HG03159 (cell line): ENCODE results near the gene CASP5.
A peak's percentile ranks its signal among the peaks of the same experiment; 100 is the strongest.
"Not testable (repeated sequence)": the region's sequence is repeated elsewhere in the genome, so short reads cannot be mapped to it uniquely, and the experiment has no call there.

Experiments used
- ATAC-seq: cut with Tn5 transposase; IDR thresholded peaks from one replicate; pipeline ENCODE4 v1.9.1; 2021; ENCODE audit warnings: mild to moderate bottlenecking, moderate library complexity; ENCODE audit not compliant: unreplicated experiment

CASP5 gene

DNA sequence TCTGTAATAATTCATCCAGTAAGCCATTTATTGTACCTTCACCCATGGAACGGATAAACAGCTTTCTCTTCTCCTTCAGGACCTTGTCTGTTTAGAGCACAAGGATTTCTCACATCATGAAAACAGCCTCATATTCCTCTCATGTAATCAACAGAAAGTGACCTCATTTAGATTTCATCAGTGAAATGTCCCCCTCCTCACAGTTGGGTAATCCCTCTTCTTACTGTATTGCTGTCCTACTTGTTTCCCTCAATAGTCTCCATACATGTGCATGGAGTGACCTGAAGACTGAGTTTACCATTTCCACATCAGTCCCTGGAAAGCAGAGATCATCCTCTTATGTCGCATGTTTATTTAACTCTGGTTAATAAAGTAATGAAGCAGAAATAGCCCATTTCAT lies 11.4 kb upstream of the CASP5 start:
- ATAC-seq = peak; percentile 1

DNA sequence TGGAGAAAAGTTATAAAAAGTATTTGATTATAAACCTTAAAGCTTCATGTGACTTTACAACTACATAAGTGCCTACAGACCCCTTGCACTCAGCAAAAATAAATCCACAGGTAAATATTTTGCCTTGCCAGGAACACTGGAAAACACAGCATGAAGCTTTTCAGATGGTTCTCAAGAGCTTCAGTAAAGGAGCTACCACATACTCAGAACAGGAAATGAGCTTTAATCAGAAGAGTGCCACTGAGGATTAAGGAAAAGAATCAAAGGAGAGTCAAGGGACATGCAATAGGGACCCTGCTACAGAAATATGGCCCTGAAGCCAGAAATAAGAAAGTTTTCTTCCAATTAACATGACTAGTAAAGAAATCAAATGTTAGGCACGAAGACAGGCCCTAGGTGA lies 10.8 kb upstream of the CASP5 start:
- ATAC-seq = no peak

- no peak for ATAC-seq
Observed at GRCh38 chr11:105033343-105033742, 10.4 kb upstream of the CASP5 start.

DNA sequence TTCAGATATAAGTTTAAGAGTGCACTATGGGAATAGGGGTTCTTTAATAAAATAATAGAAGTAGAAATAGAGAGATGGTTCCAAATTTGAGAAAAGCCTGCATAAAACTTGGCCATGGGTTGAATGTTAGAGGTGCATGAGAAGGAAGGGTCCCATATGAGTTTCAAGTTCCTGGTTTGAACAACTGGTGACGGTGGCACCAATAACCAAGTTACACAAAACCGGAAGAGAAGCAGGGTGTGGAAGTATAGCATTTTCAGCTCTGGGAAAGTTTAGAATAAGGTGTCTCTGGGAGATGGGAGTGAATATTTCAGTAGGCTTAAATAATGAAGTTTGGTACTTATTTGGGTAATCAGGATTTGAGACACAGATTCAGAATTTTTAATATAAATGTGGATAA lies 9.5 kb upstream of the CASP5 start:
- ATAC-seq = no peak

GRCh38 chr11:105027678-105028077 lies 4.7 kb upstream of the CASP5 start:
- no peak for ATAC-seq

GRCh38 chr11:105024394-105024793 lies 1.4 kb upstream of the CASP5 start:
- no peak for ATAC-seq

GRCh38 chr11:105022527-105022926 lies 441 bp downstream of the CASP5 start:
- ATAC-seq = no peak

GRCh38 chr11:105007463-105007862 lies 15.5 kb downstream of the CASP5 start:
- ATAC-seq = no peak

DNA sequence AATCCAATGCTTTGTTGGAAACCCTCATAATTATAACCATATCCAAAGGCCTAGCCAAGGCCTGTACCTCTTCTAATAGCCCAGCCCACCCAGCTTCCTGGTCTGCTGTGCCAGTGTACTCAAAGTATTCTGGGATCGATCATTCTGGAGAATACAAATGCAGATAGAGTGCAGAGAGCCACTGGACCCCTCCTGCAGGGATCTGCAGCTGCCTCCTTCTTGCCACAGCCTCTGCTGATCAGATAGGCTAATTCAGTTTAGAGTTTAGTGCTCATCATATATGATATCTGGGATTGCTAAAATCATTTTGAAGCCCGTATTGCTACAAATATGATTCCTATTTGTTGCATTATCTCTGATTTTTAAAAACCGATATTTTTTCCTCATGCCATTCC lies 17.5 kb downstream of the CASP5 start:
- ATAC-seq = no peak

DNA sequence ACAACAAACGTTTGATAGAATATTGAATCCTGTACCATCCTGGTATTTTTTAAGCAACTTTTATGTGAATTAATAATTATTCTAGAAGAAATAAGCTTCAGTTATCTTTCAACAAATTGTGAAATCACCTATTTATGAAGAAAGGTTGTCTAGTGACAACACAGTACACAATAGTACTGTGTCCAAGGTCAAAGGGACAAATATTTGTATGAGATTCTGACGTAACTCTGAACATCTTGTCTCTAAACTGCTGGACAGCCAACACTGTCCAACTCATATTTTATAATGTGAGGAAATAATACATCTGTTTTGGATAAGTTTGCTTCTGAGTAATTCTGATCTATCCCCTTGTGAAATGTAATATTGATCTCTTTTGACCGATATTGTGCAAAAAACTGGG lies 18.9 kb downstream of the CASP5 start:
- ATAC-seq = no peak

DNA sequence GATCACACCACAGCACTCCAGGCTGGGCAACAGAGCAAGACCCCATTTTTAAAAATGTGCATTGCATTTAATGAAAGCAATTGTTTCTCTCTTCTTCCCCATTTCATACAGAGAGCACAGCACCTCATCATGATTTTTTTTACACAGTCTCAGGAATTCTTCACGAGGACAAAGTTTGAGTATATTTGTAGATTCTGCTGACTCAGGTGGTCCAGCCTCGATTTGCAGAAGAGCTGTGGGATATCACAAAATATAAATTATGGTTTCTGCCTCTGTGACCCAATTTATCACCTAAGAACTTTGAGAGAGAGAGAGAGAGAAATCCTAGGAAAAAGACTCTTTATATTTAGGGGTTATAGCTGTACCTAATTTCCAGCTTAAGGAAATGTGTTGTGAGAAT lies 19.8 kb downstream of the CASP5 start:
- ATAC-seq = no peak

GRCh38 chr11:105000797-105001196 lies 22.2 kb downstream of the CASP5 start:
- ATAC-seq = peak; percentile 88

- peak; percentile 36 for ATAC-seq
Observed at GRCh38 chr11:105000167-105000566, 22.8 kb downstream of the CASP5 start.

- ATAC-seq = no peak
Observed at GRCh38 chr11:104999721-105000120, 23.2 kb downstream of the CASP5 start.

- no peak for ATAC-seq
Observed at GRCh38 chr11:104997288-104997687, 25.7 kb downstream of the CASP5 start.

DNA sequence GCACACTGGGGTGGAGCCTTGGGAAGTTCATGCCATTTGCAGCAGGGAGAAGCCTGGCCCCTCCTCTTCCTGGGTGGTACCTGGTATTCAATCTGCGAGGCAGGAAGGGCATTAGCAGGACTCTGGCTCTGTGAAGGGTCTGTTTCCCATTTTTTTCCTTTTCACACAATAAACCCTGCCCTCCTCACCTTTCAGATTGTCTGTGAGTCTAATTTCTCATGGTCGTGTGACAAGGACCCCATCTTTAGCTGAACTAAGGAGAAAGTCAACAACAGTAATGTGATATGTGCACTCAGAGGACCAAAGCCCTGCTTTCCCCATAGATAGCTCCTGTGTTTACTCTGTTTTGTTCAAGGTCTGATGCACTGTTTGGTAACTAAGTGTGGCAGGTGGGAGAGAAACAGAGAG lies 28.0 kb downstream of the CASP5 start:
- ATAC-seq = no peak

DNA sequence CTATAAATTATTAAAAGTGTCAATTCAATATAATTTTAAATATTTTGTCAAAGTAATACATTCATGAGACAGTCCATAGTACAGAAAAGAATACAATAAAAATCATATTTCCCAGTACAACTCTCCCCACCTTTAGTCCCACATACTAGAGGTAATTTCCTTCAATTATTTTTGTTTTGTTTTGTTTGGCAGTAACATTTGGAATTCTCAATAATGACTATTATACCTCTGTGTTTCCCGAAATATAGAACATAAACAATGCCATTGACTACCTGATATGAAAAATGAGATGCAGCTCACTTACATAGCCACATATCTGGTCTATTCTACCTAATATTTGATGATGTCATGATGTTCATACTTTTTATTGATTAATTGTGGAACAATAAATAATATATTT lies 30.2 kb downstream of the CASP5 start:
- no peak for ATAC-seq

- no peak for ATAC-seq
Observed at GRCh38 chr11:104991994-104992393, 31.0 kb downstream of the CASP5 start.

GRCh38 chr11:104984808-104985207 lies 38.2 kb downstream of the CASP5 start:
- no peak for ATAC-seq

DNA sequence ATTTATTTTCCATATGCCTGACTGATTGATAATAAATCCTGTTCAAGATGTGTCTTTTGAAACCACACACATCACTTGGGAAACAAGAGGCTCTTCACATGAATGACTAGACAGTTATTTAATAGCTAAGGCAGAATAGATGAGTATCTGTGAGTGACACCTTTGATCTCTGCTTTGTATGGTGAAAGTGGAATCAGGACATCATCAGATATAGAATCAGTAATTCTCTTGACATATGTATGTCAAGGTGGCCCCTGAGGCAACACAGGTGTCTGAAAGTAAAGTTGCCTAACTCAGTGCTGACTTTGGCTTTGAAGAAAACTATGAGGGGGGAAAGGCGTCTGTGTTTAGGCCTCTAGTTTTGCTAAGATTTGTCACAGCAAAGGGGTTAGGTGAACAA lies 43.1 kb downstream of the CASP5 start:
- ATAC-seq = no peak

DNA sequence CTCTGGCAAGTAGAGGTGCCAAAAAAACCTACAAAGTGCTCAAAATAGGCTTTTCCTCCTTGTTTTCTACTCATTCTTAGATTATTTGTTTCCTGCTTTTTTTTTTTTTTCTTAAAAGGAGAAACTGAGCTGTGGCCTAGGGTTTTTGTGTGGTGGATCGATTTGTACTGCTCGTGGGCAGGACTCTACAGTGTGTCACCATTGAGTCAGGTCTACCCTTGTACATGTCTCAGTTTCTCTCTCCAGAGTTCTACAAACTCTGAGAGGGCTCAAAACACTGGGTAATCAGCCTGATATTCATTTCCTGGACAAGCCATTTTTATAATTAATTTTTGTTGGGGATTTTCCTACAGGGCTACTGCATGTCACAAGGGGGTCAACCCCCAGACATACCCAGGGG lies 49.4 kb downstream of the CASP5 start:
- ATAC-seq = no peak

- ATAC-seq = not testable (repeated sequence)
Observed at GRCh38 chr11:104972924-104973323, 50.0 kb downstream of the CASP5 start.

GRCh38 chr11:104970756-104971155 lies 52.2 kb downstream of the CASP5 start:
- no peak for ATAC-seq
